ENCODE data around the gene MARCHF5. TPM values are rescaled to one million over a fixed set of nuclear protein-coding genes. Genes with fewer than 3 reads are reported as not detected.

MARCHF5 gene
- total RNA-seq, 1 experiment from 2014 or later: 59.1 TPM

DNA sequence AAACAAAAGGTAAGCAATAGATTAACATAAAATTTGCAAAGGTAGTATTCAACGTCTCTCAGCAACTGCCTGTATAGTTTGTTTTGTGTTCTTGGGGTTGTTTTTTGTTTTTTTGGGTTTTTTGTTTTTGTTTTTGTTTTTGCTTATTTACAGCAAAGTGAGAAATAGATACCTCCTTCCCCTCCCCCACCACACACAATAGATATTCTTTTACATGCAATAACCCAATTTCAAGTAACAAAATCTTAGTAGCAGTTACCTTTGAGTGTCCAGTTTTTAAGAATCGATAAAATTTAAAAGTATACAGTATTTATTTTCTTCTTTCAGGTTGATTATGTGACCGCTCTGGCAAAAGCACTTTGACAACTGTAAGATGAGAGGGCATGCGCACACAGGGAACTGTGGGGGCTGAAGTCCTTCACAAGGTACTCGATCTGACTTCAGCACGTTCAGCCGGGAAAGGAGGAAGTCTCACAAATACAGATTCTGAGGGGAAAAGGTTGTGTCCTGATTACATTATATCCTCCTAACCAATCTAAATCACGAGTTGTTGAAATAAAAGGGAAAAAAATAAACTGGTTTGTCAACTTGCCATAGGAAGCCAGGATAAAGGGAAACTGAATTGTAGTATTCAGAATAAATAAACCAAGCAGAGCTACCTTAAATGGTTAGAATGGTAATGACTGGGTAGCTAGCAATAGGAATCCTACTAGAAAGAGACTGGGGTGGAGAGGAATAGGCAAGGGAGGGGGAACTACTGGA is 47.9 kb upstream of the MARCHF5 start:
- no peaks in the 10 kb centered on the region for H3K36me3 ChIP-seq (ENCODE audit: control insufficient read depth in 1 of 2, insufficient read depth in 2 of 2, low read length in 2 of 2)
- H4K20me1 ChIP-seq (ENCODE audit: insufficient read depth): no peaks in the 10 kb centered on the region
- peak; percentile 58 for DNase-seq (ENCODE audit: low read depth, low spot score)
- POLR2A ChIA-PET: no interaction called here
- RAD21 ChIA-PET (ENCODE audit: low non-redundant PET in 1 of 2, low total read pairs in 2 of 2, uncharacterized antibody in 2 of 2, unreplicated experiment in 2 of 2): no interaction called here
- peak overlapping the region; percentile 68 for H2AFZ ChIP-seq (ENCODE audit: low read depth, low read length, poor library complexity, severe bottlenecking)
- no TSS peak for BruUV-seq (replicated peaks)
- ATAC-seq: peak; percentile 83
- H3K27ac ChIP-seq (ENCODE audit: low read depth, low read length): peak overlapping the region; percentile 17; the same call in 1 of the 2 replicates
- intact Hi-C loops (cut with micrococcal nuclease): no loop called here
- no peaks in the 10 kb centered on the region for H3K9me2 ChIP-seq (ENCODE audit: insufficient read depth)
- no peaks in the 10 kb centered on the region for H3K9me3 ChIP-seq (ENCODE audit: control insufficient read depth in 1 of 2, insufficient read depth in 1 of 2, low read depth in 1 of 2, low read length in 2 of 2)
- peaks cover 12 to 40% of the 10 kb centered on the region in 2 experiments; a peak in 3 of 4 replicates for H3K4me1 ChIP-seq (ENCODE audit: control insufficient read depth in 1 of 2, insufficient read depth in 2 of 2, low read length in 2 of 2)
- CTCF ChIA-PET: no interaction called here
- no peaks in the 10 kb centered on the region for H3K79me2 ChIP-seq (ENCODE audit: insufficient read depth, low read length)
- peak overlapping the region; percentile 72 for H3K4me2 ChIP-seq (ENCODE audit: low read length)
- no peaks in the 10 kb centered on the region for H3K27me3 ChIP-seq (ENCODE audit: insufficient read depth, low read length)
- peak overlapping the region; percentile 32 for H3K9ac ChIP-seq (ENCODE audit: low read length)
- TF ChIP-seq ELF1 (IDR thresholded peaks at IDR 0.05; ENCODE audit: borderline replicate concordance, low read depth) (peak; percentile 40; the same call in 1 of the 2 replicates), SRF (IDR thresholded peaks at IDR 0.05; ENCODE audit: low read depth) (peak; percentile 68; the same call in 1 of the 2 replicates), SP1 (IDR thresholded peaks at IDR 0.05; ENCODE audit: low read depth) (peak; percentile 58), JUND (IDR thresholded peaks at IDR 0.05) (peak; percentile 41), RAD21 (IDR thresholded peaks at IDR 0.05; ENCODE audit: low read depth) (no peak), EGR1 (IDR thresholded peaks at IDR 0.05; ENCODE audit: low read depth) (no peak)
- TF ChIP-seq, protein P1, sequence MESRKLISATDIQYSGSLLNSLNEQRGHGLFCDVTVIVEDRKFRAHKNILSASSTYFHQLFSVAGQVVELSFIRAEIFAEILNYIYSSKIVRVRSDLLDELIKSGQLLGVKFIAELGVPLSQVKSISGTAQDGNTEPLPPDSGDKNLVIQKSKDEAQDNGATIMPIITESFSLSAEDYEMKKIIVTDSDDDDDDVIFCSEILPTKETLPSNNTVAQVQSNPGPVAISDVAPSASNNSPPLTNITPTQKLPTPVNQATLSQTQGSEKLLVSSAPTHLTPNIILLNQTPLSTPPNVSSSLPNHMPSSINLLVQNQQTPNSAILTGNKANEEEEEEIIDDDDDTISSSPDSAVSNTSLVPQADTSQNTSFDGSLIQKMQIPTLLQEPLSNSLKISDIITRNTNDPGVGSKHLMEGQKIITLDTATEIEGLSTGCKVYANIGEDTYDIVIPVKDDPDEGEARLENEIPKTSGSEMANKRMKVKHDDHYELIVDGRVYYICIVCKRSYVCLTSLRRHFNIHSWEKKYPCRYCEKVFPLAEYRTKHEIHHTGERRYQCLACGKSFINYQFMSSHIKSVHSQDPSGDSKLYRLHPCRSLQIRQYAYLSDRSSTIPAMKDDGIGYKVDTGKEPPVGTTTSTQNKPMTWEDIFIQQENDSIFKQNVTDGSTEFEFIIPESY (IDR thresholded peaks at IDR 0.05; ENCODE audit: extremely low read depth, insufficient replicate concordance, low read length): no peak
- TF ChIP-seq, protein P2, sequence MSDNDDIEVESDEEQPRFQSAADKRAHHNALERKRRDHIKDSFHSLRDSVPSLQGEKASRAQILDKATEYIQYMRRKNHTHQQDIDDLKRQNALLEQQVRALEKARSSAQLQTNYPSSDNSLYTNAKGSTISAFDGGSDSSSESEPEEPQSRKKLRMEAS (IDR thresholded peaks at IDR 0.05): peak; percentile 45; the same call in 1 of the 2 replicates
- H3K4me3 ChIP-seq (replicated peaks in 1 of 2; ENCODE audit: low read depth in 1 of 2, low read length in 2 of 2): peak overlapping the region; percentile 30 to 49
